ENCODE data around the gene MARCHF10. TPM values are rescaled to one million over a fixed set of nuclear protein-coding genes. Genes with fewer than 3 reads are reported as not detected.
"Not testable (repeated sequence)": the region's sequence is repeated elsewhere in the genome, so short reads cannot be mapped to it uniquely, and the experiment has no call there.

Gene MARCHF10
- total RNA-seq, 1 donor: not detected

GRCh38 chr17:62700964-62701705, 107.0 kb downstream of the MARCHF10 start:
- Histone ChIP-seq H3K4me1 (ENCODE audit: insufficient read depth, low read length) (peaks cover 15% of the 10 kb centered on the region), H3K9me3 (ENCODE audit: low read depth, low read length) (no peaks in the 10 kb centered on the region), H3K4me3 (ENCODE audit: low read length) (no peak overlapping the region), H3K27me3 (ENCODE audit: insufficient read depth, low read length) (peaks cover 9% of the 10 kb centered on the region)

GRCh38 chr17:62698459-62698858, 109.7 kb downstream of the MARCHF10 start:
- H3K9me3 ChIP-seq (ENCODE audit: low read depth, low read length); H3K27me3 ChIP-seq (ENCODE audit: insufficient read depth, low read length); H3K4me1 ChIP-seq (ENCODE audit: insufficient read depth, low read length); H3K4me3 ChIP-seq (ENCODE audit: low read length): not testable (repeated sequence)

- H3K27me3 ChIP-seq (ENCODE audit: insufficient read depth, low read length): no peaks in the 10 kb centered on the region
- no peak overlapping the region for H3K4me3 ChIP-seq (ENCODE audit: low read length)
- no peaks in the 10 kb centered on the region for H3K9me3 ChIP-seq (ENCODE audit: low read depth, low read length)
- H3K4me1 ChIP-seq (ENCODE audit: insufficient read depth, low read length): no peaks in the 10 kb centered on the region
Observed at GRCh38 chr17:62696726-62697490, 111.2 kb downstream of the MARCHF10 start.

- no peaks in the 10 kb centered on the region for H3K9me3 ChIP-seq (ENCODE audit: low read depth, low read length)
- no peaks in the 10 kb centered on the region for H3K27me3 ChIP-seq (ENCODE audit: insufficient read depth, low read length)
- H3K4me1 ChIP-seq (ENCODE audit: insufficient read depth, low read length): no peaks in the 10 kb centered on the region
- no peak overlapping the region for H3K4me3 ChIP-seq (ENCODE audit: low read length)
Observed at GRCh38 chr17:62696256-62696655, 111.9 kb downstream of the MARCHF10 start.

- H3K4me3 ChIP-seq (ENCODE audit: low read length); H3K27me3 ChIP-seq (ENCODE audit: insufficient read depth, low read length); H3K4me1 ChIP-seq (ENCODE audit: insufficient read depth, low read length); H3K9me3 ChIP-seq (ENCODE audit: low read depth, low read length): not testable (repeated sequence)
Observed at GRCh38 chr17:62695093-62695738, 112.9 kb downstream of the MARCHF10 start.

- H3K4me1 ChIP-seq (ENCODE audit: insufficient read depth, low read length): no peaks in the 10 kb centered on the region
Observed at GRCh38 chr17:62693616-62694409, 114.3 kb downstream of the MARCHF10 start.

GRCh38 chr17:62692721-62693431, 115.2 kb downstream of the MARCHF10 start:
- no peak overlapping the region for H3K4me3 ChIP-seq (ENCODE audit: low read length)
- no peaks in the 10 kb centered on the region for H3K4me1 ChIP-seq (ENCODE audit: insufficient read depth, low read length)
- no peaks in the 10 kb centered on the region for H3K27me3 ChIP-seq (ENCODE audit: insufficient read depth, low read length)
- H3K9me3 ChIP-seq (ENCODE audit: low read depth, low read length): no peaks in the 10 kb centered on the region

More at GRCh38 chr17:62693616-62694409, 114.3 kb downstream of the MARCHF10 start:
- no peaks in the 10 kb centered on the region for H3K9me3 ChIP-seq (ENCODE audit: low read depth, low read length)
- no peaks in the 10 kb centered on the region for H3K27me3 ChIP-seq (ENCODE audit: insufficient read depth, low read length)
- H3K4me3 ChIP-seq (ENCODE audit: low read length): no peak overlapping the region

GRCh38 chr17:62692159-62692651, 115.9 kb downstream of the MARCHF10 start:
- Histone ChIP-seq H3K4me3 (ENCODE audit: low read length) (no peak overlapping the region), H3K27me3 (ENCODE audit: insufficient read depth, low read length) (no peaks in the 10 kb centered on the region), H3K9me3 (ENCODE audit: low read depth, low read length) (no peaks in the 10 kb centered on the region), H3K4me1 (ENCODE audit: insufficient read depth, low read length) (no peaks in the 10 kb centered on the region)

GRCh38 chr17:62691589-62691915, 116.6 kb downstream of the MARCHF10 start:
- not testable (repeated sequence) for H3K4me1 ChIP-seq (ENCODE audit: insufficient read depth, low read length); H3K4me3 ChIP-seq (ENCODE audit: low read length); H3K9me3 ChIP-seq (ENCODE audit: low read depth, low read length); H3K27me3 ChIP-seq (ENCODE audit: insufficient read depth, low read length)

GRCh38 chr17:62690168-62690897, 117.8 kb downstream of the MARCHF10 start:
- Histone ChIP-seq H3K9me3 (ENCODE audit: low read depth, low read length) (no peaks in the 10 kb centered on the region), H3K4me3 (ENCODE audit: low read length) (no peak overlapping the region), H3K27me3 (ENCODE audit: insufficient read depth, low read length) (no peaks in the 10 kb centered on the region), H3K4me1 (ENCODE audit: insufficient read depth, low read length) (no peaks in the 10 kb centered on the region)

GRCh38 chr17:62689441-62690167, 118.5 kb downstream of the MARCHF10 start:
- Histone ChIP-seq H3K4me1 (ENCODE audit: insufficient read depth, low read length) (no peaks in the 10 kb centered on the region), H3K9me3 (ENCODE audit: low read depth, low read length) (no peaks in the 10 kb centered on the region), H3K4me3 (ENCODE audit: low read length) (no peak overlapping the region), H3K27me3 (ENCODE audit: insufficient read depth, low read length) (no peaks in the 10 kb centered on the region)

- Histone ChIP-seq H3K27me3 (ENCODE audit: insufficient read depth, low read length) (no peaks in the 10 kb centered on the region), H3K4me3 (ENCODE audit: low read length) (no peak overlapping the region), H3K9me3 (ENCODE audit: low read depth, low read length) (no peaks in the 10 kb centered on the region), H3K4me1 (ENCODE audit: insufficient read depth, low read length) (no peaks in the 10 kb centered on the region)
Observed at GRCh38 chr17:62688398-62689160, 119.5 kb downstream of the MARCHF10 start.

- no peaks in the 10 kb centered on the region for H3K9me3 ChIP-seq (ENCODE audit: low read depth, low read length)
- H3K27me3 ChIP-seq (ENCODE audit: insufficient read depth, low read length): no peaks in the 10 kb centered on the region
- no peaks in the 10 kb centered on the region for H3K4me1 ChIP-seq (ENCODE audit: insufficient read depth, low read length)
- no peak overlapping the region for H3K4me3 ChIP-seq (ENCODE audit: low read length)
Observed at GRCh38 chr17:62687997-62688396, 120.1 kb downstream of the MARCHF10 start.

Data from mononuclear cell (primary cell).